Cardiac fibroblast (primary cell): ENCODE results near the gene RAB31.

Experiments
- DNase-seq, 2 donors: peaks; one replicate each; pipeline versions ENCODE4 v3.0.0 to v3.0.0-alpha.2; 2010; ENCODE audit warnings: low read depth in 2 of 2
- H3K4me3 ChIP-seq, 2 donors: replicated peaks in 1 of 2; 1 replicate in 1 of 2; 2 replicates in 1 of 2; pipeline ENCODE4 v1.5.1; 2011; ENCODE audit warnings: low read depth in 2 of 2, low read length in 2 of 2, mild to moderate bottlenecking in 2 of 2, moderate library complexity in 1 of 2
- TF ChIP-seq, protein P1 (sequence below): IDR thresholded peaks from one replicate; pipeline ENCODE4 v1.5.1; 2011; ENCODE audit warnings: low read depth, mild to moderate bottlenecking, low read length, inconsistent platforms

RAB31 gene

DNA sequence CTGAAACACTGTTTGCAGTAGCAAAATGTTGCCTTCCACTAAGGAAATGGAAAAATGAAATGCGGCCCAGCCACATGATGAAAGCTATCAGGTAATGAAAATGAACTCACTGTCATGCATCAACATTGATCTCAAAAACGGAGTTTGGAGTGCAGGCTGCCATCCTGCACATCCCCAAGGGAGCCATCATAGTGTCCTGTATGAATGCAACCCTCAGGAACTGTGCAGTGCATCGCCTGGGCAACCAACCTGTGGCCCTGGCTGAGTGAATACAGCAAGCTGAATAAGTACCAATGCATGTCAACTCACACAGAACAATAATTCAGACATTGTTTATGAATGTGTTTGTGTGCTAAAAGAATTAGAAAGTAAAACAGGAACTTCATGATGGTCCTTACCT, 154.6 kb downstream of the RAB31 start:
- TF ChIP-seq, protein P1, sequence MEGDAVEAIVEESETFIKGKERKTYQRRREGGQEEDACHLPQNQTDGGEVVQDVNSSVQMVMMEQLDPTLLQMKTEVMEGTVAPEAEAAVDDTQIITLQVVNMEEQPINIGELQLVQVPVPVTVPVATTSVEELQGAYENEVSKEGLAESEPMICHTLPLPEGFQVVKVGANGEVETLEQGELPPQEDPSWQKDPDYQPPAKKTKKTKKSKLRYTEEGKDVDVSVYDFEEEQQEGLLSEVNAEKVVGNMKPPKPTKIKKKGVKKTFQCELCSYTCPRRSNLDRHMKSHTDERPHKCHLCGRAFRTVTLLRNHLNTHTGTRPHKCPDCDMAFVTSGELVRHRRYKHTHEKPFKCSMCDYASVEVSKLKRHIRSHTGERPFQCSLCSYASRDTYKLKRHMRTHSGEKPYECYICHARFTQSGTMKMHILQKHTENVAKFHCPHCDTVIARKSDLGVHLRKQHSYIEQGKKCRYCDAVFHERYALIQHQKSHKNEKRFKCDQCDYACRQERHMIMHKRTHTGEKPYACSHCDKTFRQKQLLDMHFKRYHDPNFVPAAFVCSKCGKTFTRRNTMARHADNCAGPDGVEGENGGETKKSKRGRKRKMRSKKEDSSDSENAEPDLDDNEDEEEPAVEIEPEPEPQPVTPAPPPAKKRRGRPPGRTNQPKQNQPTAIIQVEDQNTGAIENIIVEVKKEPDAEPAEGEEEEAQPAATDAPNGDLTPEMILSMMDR: no peak
- no peak for DNase-seq
- H3K4me3 ChIP-seq: no peak overlapping the region

DNA sequence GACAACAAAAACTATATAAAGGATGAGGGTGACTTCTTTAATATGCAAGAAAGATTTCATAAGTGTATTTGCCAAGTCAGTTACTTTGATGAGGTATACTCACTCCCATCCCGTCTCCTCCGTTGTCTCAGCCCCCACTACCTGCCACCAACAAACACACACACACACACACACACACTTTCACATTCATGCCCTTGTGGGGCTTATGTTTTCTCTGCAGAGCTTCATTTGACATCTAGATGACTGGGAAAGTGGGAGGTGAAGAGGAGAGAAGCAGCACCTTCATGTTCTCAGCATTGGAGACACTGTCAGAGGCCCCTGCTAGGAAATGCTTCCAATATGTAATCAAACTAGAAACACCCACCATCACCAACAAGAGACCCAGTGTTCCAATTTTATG, 155.2 kb downstream of the RAB31 start:
- H3K4me3 ChIP-seq: no peak overlapping the region
- DNase-seq: no peak
- TF ChIP-seq, protein P1: no peak

DNA sequence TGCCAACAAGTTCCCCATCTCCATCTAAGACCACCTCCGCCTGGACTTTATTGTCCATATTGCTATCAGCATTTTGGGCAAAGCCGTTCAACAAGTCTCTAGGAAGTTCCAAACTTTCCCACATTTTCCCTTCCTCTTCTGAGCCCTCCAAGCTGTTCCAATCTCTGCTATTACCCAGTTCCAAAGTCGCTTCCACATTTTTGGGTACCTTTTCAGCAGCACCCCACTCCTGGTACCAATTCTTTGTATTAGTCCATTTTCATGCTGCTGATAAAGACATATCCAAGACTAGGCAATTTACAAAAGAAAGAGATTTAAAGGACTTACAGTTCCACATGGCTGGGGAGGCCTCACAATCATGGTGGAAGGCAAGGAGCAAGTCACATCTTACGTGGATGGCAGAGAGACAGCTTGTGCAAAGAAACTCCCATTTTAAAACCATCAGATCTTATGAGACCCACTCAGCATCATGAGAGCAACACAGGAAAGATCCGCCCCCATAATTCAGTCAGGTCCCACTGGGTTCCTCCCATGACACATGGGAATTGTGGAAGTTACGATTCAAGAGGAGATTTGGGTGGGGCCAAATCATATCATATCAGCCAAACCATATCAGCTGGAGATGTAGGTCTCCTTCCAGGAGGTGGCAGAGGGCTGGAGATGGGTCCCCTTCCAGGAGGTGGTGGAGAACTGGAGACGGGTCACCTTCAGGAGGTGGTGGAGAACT, 157.8 kb downstream of the RAB31 start:
- DNase-seq: no peak
- TF ChIP-seq, protein P1: no peak

DNA sequence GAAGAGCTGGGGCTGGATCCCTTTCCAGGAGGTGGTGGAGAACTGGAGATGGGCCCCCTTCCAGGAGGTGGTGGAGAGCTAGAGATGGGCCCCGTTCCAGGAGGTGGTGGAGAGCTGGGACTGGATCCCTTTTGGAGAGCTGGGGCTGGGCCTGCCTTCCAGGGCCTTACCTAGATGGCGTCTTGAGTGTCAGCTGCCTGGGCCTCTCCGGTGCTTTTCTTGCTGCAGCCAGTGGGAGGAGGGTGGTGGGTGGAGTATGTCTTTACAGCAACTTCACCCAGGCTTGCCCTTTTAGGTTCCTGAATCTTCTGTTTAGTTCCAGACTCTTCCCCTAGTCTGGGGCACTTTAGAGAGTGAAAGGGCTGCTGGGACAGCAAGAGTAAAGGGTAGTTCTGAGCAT, 158.5 kb downstream of the RAB31 start:
- DNase-seq: no peak
- H3K4me3 ChIP-seq: no peak overlapping the region
- TF ChIP-seq, protein P1: no peak

More for the DNA sequence above, 157.8 kb downstream of the RAB31 start:
- H3K4me3 ChIP-seq: no peak overlapping the region

DNA sequence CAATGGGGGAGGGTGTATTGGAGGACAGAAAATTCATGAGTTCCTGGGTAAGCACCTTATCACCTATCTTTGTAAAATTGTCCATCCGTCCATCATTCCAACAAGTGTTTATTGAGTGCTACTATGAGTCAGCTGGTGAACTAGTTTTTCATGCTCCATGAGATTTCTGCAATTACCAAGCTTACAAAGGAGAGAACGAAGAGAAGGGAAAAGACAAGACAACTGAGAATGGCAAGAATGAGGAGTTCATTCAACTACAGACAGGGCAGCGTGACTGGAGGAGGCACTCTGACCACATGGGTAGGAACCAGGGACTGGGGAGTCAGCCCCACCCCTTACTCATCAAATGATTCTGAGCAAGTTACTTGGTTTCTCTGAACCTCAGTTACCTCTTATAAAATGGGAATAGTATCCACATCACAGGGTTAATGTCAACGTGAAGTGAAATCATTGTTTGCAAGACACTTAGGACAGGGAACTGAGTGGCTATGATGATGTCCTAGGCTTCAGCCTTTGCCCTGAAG, 159.0 kb downstream of the RAB31 start:
- DNase-seq: no peak
- no peak overlapping the region for H3K4me3 ChIP-seq
- TF ChIP-seq, protein P1: no peak

DNA sequence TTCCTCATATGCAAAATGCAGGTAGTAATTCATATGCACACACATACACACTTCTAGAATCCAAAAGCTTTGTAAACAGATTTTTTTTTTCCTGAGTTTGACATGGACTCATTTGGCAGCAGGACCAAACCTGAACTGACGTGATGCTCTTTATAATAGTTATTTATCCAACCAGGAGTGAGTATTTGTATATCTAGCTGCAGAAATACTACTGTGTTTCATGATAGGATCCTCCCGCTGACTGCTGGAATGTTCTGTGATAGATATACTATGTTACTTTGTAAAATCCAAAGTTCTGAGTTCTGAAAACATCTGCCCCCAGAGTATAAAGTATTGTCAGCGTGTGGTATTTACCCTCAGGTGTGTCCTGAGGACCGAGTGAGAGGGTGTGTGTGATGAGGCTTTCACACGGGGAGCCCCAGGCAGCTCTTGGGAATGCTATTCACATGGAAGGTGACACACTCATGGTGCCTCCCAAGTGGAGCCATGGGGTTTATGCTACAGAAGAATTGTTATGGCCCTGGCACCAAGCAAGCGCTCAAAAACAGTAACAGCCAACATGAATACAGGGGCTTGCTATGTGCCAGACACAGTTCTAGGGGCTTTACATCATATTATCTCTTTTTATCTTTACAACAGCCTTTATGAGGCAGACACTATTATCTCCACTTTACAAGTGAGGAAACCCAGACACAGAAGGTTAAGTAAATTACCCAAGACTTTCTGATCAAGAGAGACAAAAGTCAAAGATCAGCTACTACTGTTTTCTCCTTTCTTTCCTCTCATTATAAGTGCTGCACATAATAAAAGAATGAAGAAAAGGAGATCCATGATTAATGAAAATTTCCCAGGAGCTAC, 161.0 kb downstream of the RAB31 start:
- TF ChIP-seq, protein P1: no peak
- H3K4me3 ChIP-seq: no peak overlapping the region
- no peak for DNase-seq
